Measurements from ENCODE around the gene ADGRE1. TPM values are rescaled to one million over a fixed set of nuclear protein-coding genes. Genes with fewer than 3 reads are reported as not detected.

Gene ADGRE1
- total and polyA plus RNA-seq, 2 of the 13 experiments (the other 11 are each of a cell fraction or from before 2014, with no cell fraction given), result not detected

DNA sequence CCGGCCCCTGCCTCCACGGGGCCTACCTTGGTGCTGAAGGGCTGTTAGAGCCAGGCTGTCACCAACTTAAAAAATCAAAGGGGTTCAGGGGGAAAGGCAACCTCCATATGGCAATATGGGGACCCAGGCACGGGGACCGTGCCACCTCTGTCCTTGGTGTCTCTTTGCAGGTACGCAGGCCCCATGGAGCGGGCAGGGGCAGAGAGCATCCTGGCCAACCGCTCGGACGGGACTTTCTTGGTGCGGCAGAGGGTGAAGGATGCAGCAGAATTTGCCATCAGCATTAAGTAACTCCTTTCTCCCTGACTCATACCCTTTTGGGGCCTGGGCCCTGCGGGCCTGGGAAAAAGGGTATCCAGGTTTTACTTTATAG lies 39.6 kb upstream of the ADGRE1 start (continued):
- TF ChIP-seq, protein P1, sequence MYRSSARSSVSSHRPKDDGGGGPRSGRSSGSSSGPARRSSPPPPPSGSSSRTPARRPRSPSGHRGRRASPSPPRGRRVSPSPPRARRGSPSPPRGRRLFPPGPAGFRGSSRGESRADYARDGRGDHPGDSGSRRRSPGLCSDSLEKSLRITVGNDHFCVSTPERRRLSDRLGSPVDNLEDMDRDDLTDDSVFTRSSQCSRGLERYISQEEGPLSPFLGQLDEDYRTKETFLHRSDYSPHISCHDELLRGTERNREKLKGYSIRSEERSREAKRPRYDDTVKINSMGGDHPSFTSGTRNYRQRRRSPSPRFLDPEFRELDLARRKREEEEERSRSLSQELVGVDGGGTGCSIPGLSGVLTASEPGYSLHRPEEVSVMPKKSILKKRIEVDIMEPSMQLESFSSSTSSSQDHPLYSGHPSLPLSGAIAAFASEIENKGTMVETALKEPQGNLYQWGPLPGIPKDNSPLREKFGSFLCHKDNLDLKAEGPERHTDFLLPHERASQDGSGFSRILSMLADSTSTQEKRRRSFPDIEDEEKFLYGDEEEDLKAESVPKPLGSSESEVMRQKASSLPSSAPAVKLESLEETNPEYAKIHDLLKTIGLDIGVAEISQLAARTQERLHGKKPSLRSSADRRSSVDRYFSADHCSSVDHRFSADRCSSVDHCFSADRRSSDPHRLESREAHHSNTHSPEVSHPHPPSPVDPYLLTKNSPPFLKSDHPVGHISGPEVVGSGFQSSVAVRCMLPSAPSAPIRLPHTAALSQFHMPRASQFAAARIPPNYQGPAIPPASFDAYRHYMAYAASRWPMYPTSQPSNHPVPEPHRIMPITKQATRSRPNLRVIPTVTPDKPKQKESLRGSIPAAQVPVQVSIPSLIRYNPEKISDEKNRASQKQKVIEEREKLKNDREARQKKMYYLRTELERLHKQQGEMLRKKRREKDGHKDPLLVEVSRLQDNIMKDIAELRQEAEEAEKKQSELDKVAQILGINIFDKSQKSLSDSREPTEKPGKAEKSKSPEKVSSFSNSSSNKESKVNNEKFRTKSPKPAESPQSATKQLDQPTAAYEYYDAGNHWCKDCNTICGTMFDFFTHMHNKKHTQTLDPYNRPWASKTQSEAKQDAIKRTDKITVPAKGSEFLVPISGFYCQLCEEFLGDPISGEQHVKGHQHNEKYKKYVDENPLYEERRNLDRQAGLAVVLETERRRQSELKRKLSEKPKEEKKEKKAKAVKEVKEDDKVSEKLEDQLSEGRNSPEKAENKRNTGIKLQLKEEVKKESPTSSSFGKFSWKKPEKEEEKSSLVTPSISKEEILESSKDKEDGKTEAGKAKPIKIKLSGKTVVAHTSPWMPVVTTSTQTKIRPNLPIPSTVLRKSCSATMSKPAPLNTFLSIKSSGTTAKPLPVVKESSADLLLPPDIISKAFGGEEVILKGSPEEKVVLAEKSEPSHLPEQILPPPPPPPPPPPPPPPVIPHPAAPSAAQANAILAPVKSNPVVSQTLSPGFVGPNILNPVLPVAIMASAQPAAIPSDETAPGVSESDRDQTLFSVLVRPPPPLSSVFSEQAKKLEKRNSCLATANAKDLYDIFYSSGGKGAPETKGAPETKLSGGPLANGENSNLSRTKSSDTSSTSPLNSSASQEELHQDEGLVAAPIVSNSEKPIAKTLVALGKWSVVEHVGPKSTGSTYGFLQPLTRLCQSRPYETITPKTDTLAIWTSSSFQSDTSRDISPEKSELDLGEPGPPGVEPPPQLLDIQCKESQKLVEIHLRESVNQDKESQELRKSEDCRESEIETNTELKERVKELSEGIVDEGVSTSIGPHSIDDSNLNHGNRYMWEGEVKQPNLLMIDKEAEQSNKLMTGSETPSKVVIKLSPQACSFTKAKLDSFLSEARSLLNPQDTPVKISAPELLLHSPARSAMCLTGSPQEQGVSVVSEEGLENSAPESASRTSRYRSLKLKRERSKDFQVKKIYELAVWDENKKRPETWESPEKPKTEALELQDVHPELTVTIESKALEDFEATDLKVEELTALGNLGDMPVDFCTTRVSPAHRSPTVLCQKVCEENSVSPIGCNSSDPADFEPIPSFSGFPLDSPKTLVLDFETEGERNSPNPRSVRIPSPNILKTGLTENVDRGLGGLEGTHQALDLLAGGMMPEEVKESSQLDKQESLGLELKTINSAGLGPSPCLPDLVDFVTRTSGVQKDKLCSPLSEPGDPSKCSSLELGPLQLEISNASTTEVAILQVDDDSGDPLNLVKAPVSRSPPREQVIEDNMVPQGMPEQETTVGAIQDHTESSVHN (CRISPR knock-in tag; IDR thresholded peaks at IDR 0.05), result no peak
- TF ChIP-seq SMARCE1 (IDR thresholded peaks at IDR 0.05; ENCODE audit: borderline replicate concordance) (no peak), ZNF317 (CRISPR knock-in tag; IDR thresholded peaks at IDR 0.05) (no peak), ZNF496 (CRISPR knock-in tag; IDR thresholded peaks at IDR 0.05; ENCODE audit: insufficient replicate concordance) (no peak), HIVEP1 (CRISPR knock-in tag; IDR thresholded peaks at IDR 0.05) (no peak), TOE1 (CRISPR knock-in tag; IDR thresholded peaks at IDR 0.05) (no peak), ZNF598 (CRISPR knock-in tag; IDR thresholded peaks at IDR 0.05; ENCODE audit: borderline replicate concordance) (no peak), ZNF572 (CRISPR knock-in tag; IDR thresholded peaks at IDR 0.05) (no peak), ZNF17 (CRISPR knock-in tag; IDR thresholded peaks at IDR 0.05) (no peak), PPARG (CRISPR knock-in tag; conservative IDR thresholded peaks at IDR 0.05) (no peak), ZNF367 (CRISPR knock-in tag; IDR thresholded peaks at IDR 0.05; ENCODE audit: borderline replicate concordance) (no peak), KDM1A (CRISPR knock-in tag; IDR thresholded peaks at IDR 0.05) (no peak)

Data from HepG2 (cell line).